SK-N-SH (cell line): ENCODE measurements around the gene DNASE2. TPM values are rescaled to one million over a fixed set of nuclear protein-coding genes. Genes with fewer than 3 reads are reported as not detected.

Experiments
- CTCF ChIA-PET: fragments of 300-600, 350-600 bp; formaldehyde crosslinking; extraction: SDS; loops from one replicate; lab custom pipeline; 2021; lab: Yijun Ruan, JAX
- POLR2A ChIA-PET: fragments of 350-600 bp; sonication (Branson Sonifier 250); formaldehyde crosslinking; extraction: SDS; loops from one replicate; lab custom pipeline; 2020; ENCODE audit warnings: antibody characterized with exemption, inconsistent platforms; lab: Yijun Ruan, JAX
- DNase-seq: peaks from one replicate; pipeline ENCODE4 v3.0.0; 2012
- H2AFZ ChIP-seq: fragments of 200-600 bp; sonication (generic); 2 replicates; pipeline ENCODE4 v1.8.1; 2016; ENCODE audit warnings: antibody characterized with exemption, mild to moderate bottlenecking, low read depth
- H3F3A ChIP-seq: fragments of 200-600 bp; sonication (generic); replicated peaks from 2 replicates; pipeline ENCODE3; 2016; ENCODE audit warnings: antibody characterized with exemption, mild to moderate bottlenecking; ENCODE audit not compliant: insufficient read depth
- H3K27ac ChIP-seq, 2 experiments: fragments of 200-500 bp in 1 of 2; fragments of 200-600 bp in 1 of 2; sonication (Bioruptor generic) in 1 of 2; sonication (generic), shearing (Covaris generic) in 1 of 2; 2 replicates each; pipeline versions ENCODE4 v1.5.1 to v1.6.1; 2014 to 2016; ENCODE audit warnings: low read depth in 2 of 2, inconsistent platforms in 1 of 2, low read length in 1 of 2, mild to moderate bottlenecking in 1 of 2, mixed read lengths in 1 of 2
- H3K27me3 ChIP-seq: fragments of 200-600 bp; sonication (generic), shearing (Covaris generic); 2 replicates; pipeline ENCODE4 v1.6.1; 2016; ENCODE audit warnings: mixed run types; ENCODE audit not compliant: insufficient read depth
- H3K36me3 ChIP-seq, 2 experiments: fragments of 200-500 bp in 1 of 2; fragments of 200-600 bp in 1 of 2; sonication (Bioruptor generic) in 1 of 2; sonication (generic) in 1 of 2; replicated peaks in 1 of 2; 2 replicates each; pipeline versions ENCODE3 to v1.5.1; 2014 to 2016; ENCODE audit warnings: low read length in 1 of 2, mild to moderate bottlenecking in 1 of 2; ENCODE audit not compliant: insufficient read depth in 2 of 2, control insufficient read depth in 1 of 2
- H3K4me1 ChIP-seq, 2 experiments: fragments of 200-500 bp in 1 of 2; fragments of 200-600 bp in 1 of 2; sonication (Bioruptor generic) in 1 of 2; sonication (generic), shearing (Covaris generic) in 1 of 2; 2 replicates each; pipeline versions ENCODE4 v1.5.1 to v1.6.1; 2014 to 2016; ENCODE audit warnings: low read depth in 1 of 2, low read length in 1 of 2, mixed run types in 1 of 2; ENCODE audit not compliant: insufficient read depth in 2 of 2, control insufficient read depth in 1 of 2
- H3K4me2 ChIP-seq: fragments of 200-600 bp; sonication (generic), shearing (Covaris generic); 2 replicates; pipeline ENCODE4 v1.6.1; 2017; ENCODE audit warnings: mixed run types
- H3K4me3 ChIP-seq, 2 experiments: fragments of 200-500 bp in 1 of 2; fragments of 200-600 bp in 1 of 2; sonication (Bioruptor generic) in 1 of 2; sonication (generic), shearing (Covaris generic) in 1 of 2; 2 replicates each; pipeline versions ENCODE4 v1.5.1 to v1.8.1; 2014 to 2016; ENCODE audit warnings: low read depth in 2 of 2, inconsistent platforms in 1 of 2, low read length in 1 of 2, mild to moderate bottlenecking in 1 of 2, mixed read lengths in 1 of 2, moderate library complexity in 1 of 2
- H3K79me2 ChIP-seq: fragments of 200-600 bp; sonication (generic); 2 replicates; pipeline ENCODE4 v1.8.1; 2017; ENCODE audit warnings: mild to moderate bottlenecking; ENCODE audit not compliant: insufficient read depth
- H3K9ac ChIP-seq: fragments of 200-600 bp; sonication (generic); 2 replicates; pipeline ENCODE4 v1.6.1; 2017; ENCODE audit warnings: mixed run types
- H3K9me2 ChIP-seq: fragments of 200-600 bp; sonication (generic); 2 replicates; pipeline ENCODE4 v1.6.1; 2017; ENCODE audit warnings: mixed run types
- H3K9me3 ChIP-seq: fragments of 200-600 bp; sonication (generic); 2 replicates; pipeline ENCODE4 v1.6.1; 2017; ENCODE audit warnings: mixed run types, mild to moderate bottlenecking, moderate library complexity
- H4K20me1 ChIP-seq: fragments of 200-600 bp; sonication (generic); 2 replicates; pipeline ENCODE4 v1.6.1; 2017; ENCODE audit warnings: mild to moderate bottlenecking, mixed run types; ENCODE audit not compliant: insufficient read depth
- CHD2 ChIP-seq: fragments of 150-350 bp; IDR thresholded peaks from 2 replicates; pipeline ENCODE4 v1.6.1; 2018; ENCODE audit warnings: low read length; ENCODE audit not compliant: partially characterized antibody
- GATA2 ChIP-seq: sonication (generic); formaldehyde crosslinking; IDR thresholded peaks from 2 replicates; pipeline ENCODE4 v1.5.0; 2020; ENCODE audit warnings: mild to moderate bottlenecking, missing genetic modification reagents
- NFIC ChIP-seq: IDR thresholded peaks from 2 replicates; pipeline ENCODE4 v1.4.0; 2012; ENCODE audit warnings: borderline replicate concordance
- NRF1 ChIP-seq: IDR thresholded peaks from 2 replicates; pipeline ENCODE4 v1.6.1; 2012; ENCODE audit warnings: low read depth, mild to moderate bottlenecking, low read length
- RCOR1 ChIP-seq: fragments of 150-350 bp; IDR thresholded peaks from 2 replicates; pipeline ENCODE4 v1.6.1; 2017; ENCODE audit warnings: antibody characterized with exemption, low read length
- TEAD4 ChIP-seq: IDR thresholded peaks from 2 replicates; pipeline ENCODE4 v1.4.0; 2012; ENCODE audit warnings: mild to moderate bottlenecking, borderline replicate concordance; ENCODE audit not compliant: insufficient read depth
- WGBS: methylation state at CpG from one replicate; pipeline ENCODE4 v1.1.6; 2017; ENCODE audit warnings: low lambda C conversion rate; 5-methylcytosine and 5-hydroxymethylcytosine counted together
- polyA plus RNA-seq, 3 experiments: library from polyadenylated mRNA; depleted of rRNA; stranded (reverse); fragments of >200 nt; gene quantifications; 2 replicates each; pipeline ENCODE4 v1.2.3, GENCODE V29; 2012
- TF ChIP-seq, protein P1 (sequence below): IDR thresholded peaks from 2 replicates; pipeline ENCODE4 v1.6.1; 2012; ENCODE audit warnings: mild to moderate bottlenecking, low read depth, low read length, moderate library complexity

Gene DNASE2
- polyA plus RNA-seq, 1 of the 3 experiments (the other 2 are of a cell fraction): 29.8 TPM

- Histone ChIP-seq H3K27ac (no peak overlapping the region), H3K36me3 (no peaks in the 10 kb centered on the region), H3K4me1 (peaks cover 0 to 27% of the 10 kb centered on the region in 2 experiments; a peak in 1 of 4 replicates), H4K20me1 (no peaks in the 10 kb centered on the region), H3K4me2 (no peak overlapping the region), H2AFZ (no peak overlapping the region), H3F3A (peaks cover 12% of the 10 kb centered on the region), H3K4me3 (no peak overlapping the region), H3K9me3 (no peaks in the 10 kb centered on the region), H3K9ac (no peak overlapping the region), H3K79me2 (no peaks in the 10 kb centered on the region), H3K27me3 (no peaks in the 10 kb centered on the region), H3K9me2 (no peaks in the 10 kb centered on the region)
- DNase-seq: no peak
- TF ChIP-seq, protein P1, sequence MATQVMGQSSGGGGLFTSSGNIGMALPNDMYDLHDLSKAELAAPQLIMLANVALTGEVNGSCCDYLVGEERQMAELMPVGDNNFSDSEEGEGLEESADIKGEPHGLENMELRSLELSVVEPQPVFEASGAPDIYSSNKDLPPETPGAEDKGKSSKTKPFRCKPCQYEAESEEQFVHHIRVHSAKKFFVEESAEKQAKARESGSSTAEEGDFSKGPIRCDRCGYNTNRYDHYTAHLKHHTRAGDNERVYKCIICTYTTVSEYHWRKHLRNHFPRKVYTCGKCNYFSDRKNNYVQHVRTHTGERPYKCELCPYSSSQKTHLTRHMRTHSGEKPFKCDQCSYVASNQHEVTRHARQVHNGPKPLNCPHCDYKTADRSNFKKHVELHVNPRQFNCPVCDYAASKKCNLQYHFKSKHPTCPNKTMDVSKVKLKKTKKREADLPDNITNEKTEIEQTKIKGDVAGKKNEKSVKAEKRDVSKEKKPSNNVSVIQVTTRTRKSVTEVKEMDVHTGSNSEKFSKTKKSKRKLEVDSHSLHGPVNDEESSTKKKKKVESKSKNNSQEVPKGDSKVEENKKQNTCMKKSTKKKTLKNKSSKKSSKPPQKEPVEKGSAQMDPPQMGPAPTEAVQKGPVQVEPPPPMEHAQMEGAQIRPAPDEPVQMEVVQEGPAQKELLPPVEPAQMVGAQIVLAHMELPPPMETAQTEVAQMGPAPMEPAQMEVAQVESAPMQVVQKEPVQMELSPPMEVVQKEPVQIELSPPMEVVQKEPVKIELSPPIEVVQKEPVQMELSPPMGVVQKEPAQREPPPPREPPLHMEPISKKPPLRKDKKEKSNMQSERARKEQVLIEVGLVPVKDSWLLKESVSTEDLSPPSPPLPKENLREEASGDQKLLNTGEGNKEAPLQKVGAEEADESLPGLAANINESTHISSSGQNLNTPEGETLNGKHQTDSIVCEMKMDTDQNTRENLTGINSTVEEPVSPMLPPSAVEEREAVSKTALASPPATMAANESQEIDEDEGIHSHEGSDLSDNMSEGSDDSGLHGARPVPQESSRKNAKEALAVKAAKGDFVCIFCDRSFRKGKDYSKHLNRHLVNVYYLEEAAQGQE: no peak
- POLR2A ChIA-PET: no interaction called here
- CTCF ChIA-PET: interaction anchor here (0.6 kb wide), 1 partner anchor 42 kb away, joined by 3 read pairs; no protein-coding TSS in a partner anchor
- 92% methylated on average over 7 of the region's 11 CpGs for WGBS
These were observed 37.9 kb downstream of the DNASE2 start for GRCh38 chr19:12843328-12843727.

DNA sequence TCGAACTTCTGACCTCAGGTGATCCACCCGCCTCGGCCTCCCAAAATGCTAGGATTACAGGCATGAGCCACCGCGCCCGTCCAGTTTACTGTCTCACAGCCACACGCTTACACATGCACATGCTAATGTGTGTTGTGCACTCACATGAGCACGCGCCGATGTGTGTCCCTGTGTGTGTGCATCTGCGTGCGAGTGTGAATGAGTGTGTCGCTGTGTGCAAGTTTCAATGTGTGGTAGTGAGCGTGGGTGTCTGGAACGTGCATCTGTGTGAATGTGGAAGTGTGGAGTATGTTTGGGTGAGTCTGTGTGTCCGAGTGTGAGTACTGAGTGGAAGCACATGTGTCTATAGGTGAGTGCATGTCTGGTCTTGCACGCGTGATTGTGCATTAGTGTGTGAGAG lies 38.7 kb downstream of the DNASE2 start:
- no peaks in the 10 kb centered on the region for H3K79me2 ChIP-seq
- H3K4me1 ChIP-seq: peaks cover 0 to 31% of the 10 kb centered on the region in 2 experiments; a peak in 1 of 4 replicates
- no peaks in the 10 kb centered on the region for H3K27me3 ChIP-seq
- ChIA-PET CTCF (no interaction called here), POLR2A (no interaction called here)
- no peak overlapping the region for H2AFZ ChIP-seq
- H3K9me2 ChIP-seq: no peaks in the 10 kb centered on the region
- no peak overlapping the region for H3K9ac ChIP-seq
- H3K4me3 ChIP-seq: no peak overlapping the region
- TF ChIP-seq TEAD4 (no peak), NFIC (no peak), NRF1 (no peak)
- H3K9me3 ChIP-seq: no peaks in the 10 kb centered on the region
- 95% methylated on average over 18 of the region's 18 CpGs for WGBS
- no peak overlapping the region for H3K4me2 ChIP-seq
- no peak overlapping the region for H3K27ac ChIP-seq
- no peaks in the 10 kb centered on the region for H3K36me3 ChIP-seq
- peaks cover 12% of the 10 kb centered on the region for H3F3A ChIP-seq
- H4K20me1 ChIP-seq: no peaks in the 10 kb centered on the region
- no peak for DNase-seq

GRCh38 chr19:12841094-12841493 lies 40.2 kb downstream of the DNASE2 start:
- Histone ChIP-seq H3K9me3 (no peaks in the 10 kb centered on the region), H4K20me1 (no peaks in the 10 kb centered on the region), H3K9ac (no peak overlapping the region), H3K27ac (no peak overlapping the region), H3K27me3 (no peaks in the 10 kb centered on the region), H3K4me2 (no peak overlapping the region; the same call in 1 of the 2 replicates), H3K36me3 (no peaks in the 10 kb centered on the region), H3K79me2 (no peaks in the 10 kb centered on the region), H3K4me1 (peaks cover 0 to 31% of the 10 kb centered on the region in 2 experiments; a peak in 1 of 4 replicates), H3K4me3 (peak overlapping the region in 1 of 2 experiments; percentile 15; a peak in 1 of 4 replicates), H2AFZ (no peak overlapping the region), H3K9me2 (no peaks in the 10 kb centered on the region)
- ChIA-PET POLR2A (no interaction called here), CTCF (interaction anchor here (0.8 to 1.2 kb wide), 3 partner anchors 13 to 124 kb away, joined by 3 to 4 read pairs (median 3); no protein-coding TSS in a partner anchor)
- WGBS: 49% methylated on average over 29 of the region's 29 CpGs
- peak; percentile 63 for DNase-seq
- TF ChIP-seq NRF1 (peak; percentile 16; the same call in 1 of the 2 replicates), RCOR1 (no peak), CHD2 (no peak), GATA2 (CRISPR knock-in tag) (no peak)
- TF ChIP-seq, all 33 proteins: peak for 1
- peaks cover 20% of the 10 kb centered on the region for H3F3A ChIP-seq
